Common myeloid progenitor, CD34-positive (primary cell): Measurements from ENCODE around the gene IL4R.

Experiments used
- CTCF ChIA-PET: fragments of 350-600 bp; sonication (Branson Sonifier 250); formaldehyde crosslinking; loops from one replicate; lab custom pipeline; 2021; ENCODE audit warnings: antibody characterized with exemption; lab: Charles Lee
- POLR2A ChIA-PET: fragments of 350-600 bp; sonication (Branson Sonifier 250); formaldehyde crosslinking; loops from one replicate; lab custom pipeline; 2021; ENCODE audit warnings: antibody characterized with exemption; lab: Charles Lee
- DNase-seq, 3 donors: peaks; one replicate each; pipeline versions ENCODE4 v3.0.0 to v3.0.0-alpha.2; 2013
- H3K27ac ChIP-seq, 2 experiments: 1 replicate in 1 of 2; 2 replicates in 1 of 2; pipeline ENCODE4 v1.7.0; 2013; ENCODE audit warnings: inconsistent platforms in 2 of 2, low read length in 2 of 2, mild to moderate bottlenecking in 2 of 2, low read depth in 1 of 2, moderate library complexity in 1 of 2; ENCODE audit not compliant: severe bottlenecking in 2 of 2, insufficient read depth in 1 of 2, poor library complexity in 1 of 2
- H3K27me3 ChIP-seq, 5 experiments: replicated peaks in 2 of 5; 1 replicate in 3 of 5; 2 replicates in 2 of 5; pipeline versions ENCODE4 v1.6.1 to v1.7.0; 2013; ENCODE audit warnings: low read length in 4 of 5, mild to moderate bottlenecking in 2 of 5, moderate library complexity in 2 of 5, inconsistent platforms in 1 of 5; ENCODE audit not compliant: insufficient read depth in 5 of 5, control insufficient read depth in 4 of 5
- H3K36me3 ChIP-seq, 4 experiments: 1 replicate in 2 of 4; 2 replicates in 2 of 4; pipeline versions ENCODE4 v1.6.1 to v1.7.0; 2013; ENCODE audit warnings: low read length in 3 of 4, control low read depth in 1 of 4, mild to moderate bottlenecking in 1 of 4; ENCODE audit not compliant: control insufficient read depth in 4 of 4, insufficient read depth in 4 of 4
- H3K4me1 ChIP-seq, 4 experiments: 1 replicate in 3 of 4; 2 replicates in 1 of 4; pipeline versions ENCODE4 v1.6.1 to v1.7.1; 2013; ENCODE audit warnings: low read length in 3 of 4, mild to moderate bottlenecking in 3 of 4, control low read depth in 1 of 4, inconsistent platforms in 1 of 4, moderate library complexity in 1 of 4; ENCODE audit not compliant: control insufficient read depth in 4 of 4, insufficient read depth in 4 of 4; ENCODE audit errors: control extremely low read depth in 1 of 4
- H3K4me3 ChIP-seq, 7 experiments: 1 replicate in 4 of 7; 2 replicates in 3 of 7; pipeline versions ENCODE4 v1.5.1 to v1.7.0; 2013; ENCODE audit warnings: mild to moderate bottlenecking in 7 of 7, low read length in 6 of 7, moderate library complexity in 6 of 7, inconsistent platforms in 2 of 7, low read depth in 2 of 7, control low read depth in 1 of 7; ENCODE audit not compliant: insufficient read depth in 4 of 7, control insufficient read depth in 1 of 7; ENCODE audit errors: extremely low read depth in 1 of 7
- H3K9me3 ChIP-seq, 5 experiments: 1 replicate in 4 of 5; 2 replicates in 1 of 5; pipeline versions ENCODE4 v1.6.1 to v1.7.1; 2013; ENCODE audit warnings: low read length in 4 of 5, mild to moderate bottlenecking in 2 of 5, inconsistent platforms in 1 of 5, low read depth in 1 of 5, moderate library complexity in 1 of 5; ENCODE audit not compliant: control insufficient read depth in 4 of 5, insufficient read depth in 2 of 5; ENCODE audit errors: control extremely low read depth in 1 of 5
- WGBS: methylation state at CpG from one replicate; pipeline ENCODE4 v1.1.5; 2013; ENCODE audit not compliant: insufficient coverage; 5-methylcytosine and 5-hydroxymethylcytosine counted together

IL4R gene

GRCh38 chr16:27293343-27293742 lies 20.4 kb upstream of the IL4R start:
- H3K4me3 ChIP-seq = no peak overlapping the region
- no peak for DNase-seq
- H3K27ac ChIP-seq = no peak overlapping the region
- no peaks in the 10 kb centered on the region for H3K9me3 ChIP-seq
- no peaks in the 10 kb centered on the region for H3K27me3 ChIP-seq
- CTCF ChIA-PET = no interaction called here
- POLR2A ChIA-PET = no interaction called here
- H3K4me1 ChIP-seq = peaks cover 0 to 3% (median under 1%) of the 10 kb centered on the region in 4 experiments
- H3K36me3 ChIP-seq = no peaks in the 10 kb centered on the region
- 100% methylated on average over 1 of the region's 5 CpGs for WGBS

GRCh38 chr16:27298132-27298531 lies 15.6 kb upstream of the IL4R start:
- ChIA-PET POLR2A (no interaction called here), CTCF (interaction anchor here (1.0 to 1.5 kb wide), 2 partner anchors 19 to 41 kb away, joined by 3 read pairs; no protein-coding TSS in a partner anchor)
- WGBS = 100% methylated on average over 2 of the region's 5 CpGs
- H3K27me3 ChIP-seq = no peaks in the 10 kb centered on the region
- H3K9me3 ChIP-seq = no peaks in the 10 kb centered on the region
- no peak overlapping the region for H3K4me3 ChIP-seq
- H3K27ac ChIP-seq = no peak overlapping the region
- H3K36me3 ChIP-seq = no peaks in the 10 kb centered on the region
- peaks cover 0 to 3% (median under 1%) of the 10 kb centered on the region in 4 experiments for H3K4me1 ChIP-seq
- no peak for DNase-seq

- H3K27ac ChIP-seq = no peak overlapping the region
- POLR2A ChIA-PET = no interaction called here
- H3K4me3 ChIP-seq = no peak overlapping the region
- no peaks in the 10 kb centered on the region for H3K9me3 ChIP-seq
- WGBS = 100% methylated on average over 2 of the region's 3 CpGs
- no peaks in the 10 kb centered on the region for H3K36me3 ChIP-seq
- DNase-seq = no peak
- H3K27me3 ChIP-seq = no peaks in the 10 kb centered on the region
- CTCF ChIA-PET = no interaction called here
- peaks cover 0 to 8% (median 3%) of the 10 kb centered on the region in 4 experiments for H3K4me1 ChIP-seq
Measured at GRCh38 chr16:27301236-27301861, 12.4 kb upstream of the IL4R start.

- Histone ChIP-seq H3K9me3 (no peaks in the 10 kb centered on the region), H3K4me1 (peaks cover 0 to 8% (median 3%) of the 10 kb centered on the region in 4 experiments), H3K36me3 (no peaks in the 10 kb centered on the region), H3K27me3 (no peaks in the 10 kb centered on the region), H3K27ac (no peak overlapping the region), H3K4me3 (no peak overlapping the region)
- ChIA-PET CTCF (interaction anchor here (2.1 kb wide), 1 partner anchor 14 kb away, joined by 5 read pairs; no protein-coding TSS in a partner anchor), POLR2A (no interaction called here)
- 94% methylated on average over 3 of the region's 3 CpGs for WGBS
- DNase-seq = no peak
Measured at GRCh38 chr16:27302126-27302525, 11.6 kb upstream of the IL4R start.

GRCh38 chr16:27303256-27304100 lies 10.3 kb upstream of the IL4R start:
- POLR2A ChIA-PET = no interaction called here
- H3K36me3 ChIP-seq = no peaks in the 10 kb centered on the region
- H3K4me3 ChIP-seq = no peak overlapping the region
- no peaks in the 10 kb centered on the region for H3K9me3 ChIP-seq
- peaks cover 0 to 8% (median 3%) of the 10 kb centered on the region in 4 experiments for H3K4me1 ChIP-seq
- 94% methylated on average over 11 of the region's 12 CpGs for WGBS
- CTCF ChIA-PET = interaction anchor here (1.0 to 2.1 kb wide), 2 partner anchors 12 to 13 kb away, joined by 4 to 5 read pairs; no protein-coding TSS in a partner anchor
- H3K27ac ChIP-seq = no peak overlapping the region
- DNase-seq = no peak
- no peaks in the 10 kb centered on the region for H3K27me3 ChIP-seq

- H3K4me1 ChIP-seq = peaks cover 0 to 8% (median 3%) of the 10 kb centered on the region in 4 experiments
- H3K9me3 ChIP-seq = peaks cover 0 to 4% (median 0%) of the 10 kb centered on the region in 5 experiments
- H3K4me3 ChIP-seq = no peak overlapping the region
- no peak overlapping the region for H3K27ac ChIP-seq
- DNase-seq = no peak
- ChIA-PET POLR2A (no interaction called here), CTCF (no interaction called here)
- H3K27me3 ChIP-seq = no peaks in the 10 kb centered on the region
- 100% methylated on average over 1 of the region's 2 CpGs for WGBS
- no peaks in the 10 kb centered on the region for H3K36me3 ChIP-seq
Measured at GRCh38 chr16:27304102-27304501, 9.7 kb upstream of the IL4R start.
